ENCODE measurements around the gene ATXN2.

- no peak for TF ChIP-seq TSHZ2 (CRISPR knock-in tag; IDR thresholded peaks at IDR 0.05)
- TF ChIP-seq CSRNP3 (CRISPR knock-in tag; IDR thresholded peaks at IDR 0.05) = no peak
Observed at GRCh38 chr12:111408686-111409402, 190.3 kb downstream of the ATXN2 start.
